ENCODE measurements around the gene DOC2A.

GRCh38 chr16:30005341-30006094, 5.3 kb downstream of the DOC2A start:
- TF ChIP-seq CTCF (conservative IDR thresholded peaks at IDR 0.05; ENCODE audit: low read depth, low read length) (peak; percentile 66), EZH2 (IDR thresholded peaks at IDR 0.05; ENCODE audit: borderline replicate concordance, low read depth, low read length, poor library complexity, severe bottlenecking) (no peak)

Measured in A673 (cell line).